Measurements from ENCODE around the gene CRTAC1. TPM values are rescaled to one million over a fixed set of nuclear protein-coding genes. Genes with fewer than 3 reads are reported as not detected.

Gene CRTAC1
- total RNA-seq, 1 donor from 2014 or later: 0.30 TPM

DNA sequence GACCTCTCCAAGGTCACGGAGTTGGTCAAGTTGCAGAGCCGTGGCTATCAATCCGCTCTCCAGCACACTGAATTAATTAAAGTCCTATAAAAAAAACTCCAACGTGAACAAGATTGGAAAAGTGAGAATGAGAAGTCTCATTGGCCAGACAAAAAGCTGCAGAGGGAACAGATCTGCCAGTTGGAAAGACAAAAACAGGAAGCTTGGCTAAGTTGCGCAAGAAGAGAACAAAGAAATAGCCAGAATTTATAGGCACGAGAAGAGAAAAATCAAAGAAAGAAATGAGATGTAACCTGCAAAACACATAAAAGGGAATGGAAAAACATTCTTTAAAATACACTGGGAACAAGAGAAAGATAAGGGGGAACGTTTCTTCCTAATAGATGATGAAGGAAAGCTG is 45.7 kb upstream of the CRTAC1 start:
- Mint-ChIP-seq H3K27me3 (ENCODE audit: insufficient read depth, low read depth) (peaks cover 8% of the 10 kb centered on the region), H3K4me3 (no peak overlapping the region), H3K27ac (no peak overlapping the region), H3K36me3 (no peaks in the 10 kb centered on the region), H3K4me1 (no peaks in the 10 kb centered on the region), H3K9me3 (no peaks in the 10 kb centered on the region)
- DNase-seq (ENCODE audit: low spot score): no peak
- TF ChIP-seq EZH2 (IDR thresholded peaks at IDR 0.05): no peak
- TF ChIP-seq, protein P1, sequence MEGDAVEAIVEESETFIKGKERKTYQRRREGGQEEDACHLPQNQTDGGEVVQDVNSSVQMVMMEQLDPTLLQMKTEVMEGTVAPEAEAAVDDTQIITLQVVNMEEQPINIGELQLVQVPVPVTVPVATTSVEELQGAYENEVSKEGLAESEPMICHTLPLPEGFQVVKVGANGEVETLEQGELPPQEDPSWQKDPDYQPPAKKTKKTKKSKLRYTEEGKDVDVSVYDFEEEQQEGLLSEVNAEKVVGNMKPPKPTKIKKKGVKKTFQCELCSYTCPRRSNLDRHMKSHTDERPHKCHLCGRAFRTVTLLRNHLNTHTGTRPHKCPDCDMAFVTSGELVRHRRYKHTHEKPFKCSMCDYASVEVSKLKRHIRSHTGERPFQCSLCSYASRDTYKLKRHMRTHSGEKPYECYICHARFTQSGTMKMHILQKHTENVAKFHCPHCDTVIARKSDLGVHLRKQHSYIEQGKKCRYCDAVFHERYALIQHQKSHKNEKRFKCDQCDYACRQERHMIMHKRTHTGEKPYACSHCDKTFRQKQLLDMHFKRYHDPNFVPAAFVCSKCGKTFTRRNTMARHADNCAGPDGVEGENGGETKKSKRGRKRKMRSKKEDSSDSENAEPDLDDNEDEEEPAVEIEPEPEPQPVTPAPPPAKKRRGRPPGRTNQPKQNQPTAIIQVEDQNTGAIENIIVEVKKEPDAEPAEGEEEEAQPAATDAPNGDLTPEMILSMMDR (IDR thresholded peaks at IDR 0.05): no peak
- TF ChIP-seq EZH2phosphoT487 (IDR thresholded peaks at IDR 0.05): no peak
- Histone ChIP-seq H2AFZ (replicated peaks) (no peak overlapping the region), H3K27ac (no peak overlapping the region), H3K9me3 (ENCODE audit: low read depth) (no peaks in the 10 kb centered on the region), H3F3A (ENCODE audit: low read depth) (no peaks in the 10 kb centered on the region), H3K36me3 (no peaks in the 10 kb centered on the region), H3K4me1 (no peaks in the 10 kb centered on the region), H3K4me2 (no peak overlapping the region), H3K4me3 (no peak overlapping the region), H3K9ac (no peak overlapping the region), H3K27me3 (peaks cover 29% of the 10 kb centered on the region), H3K79me2 (ENCODE audit: low read depth) (no peaks in the 10 kb centered on the region), H4K20me1 (ENCODE audit: low read depth) (peaks cover 7% of the 10 kb centered on the region)

DNA sequence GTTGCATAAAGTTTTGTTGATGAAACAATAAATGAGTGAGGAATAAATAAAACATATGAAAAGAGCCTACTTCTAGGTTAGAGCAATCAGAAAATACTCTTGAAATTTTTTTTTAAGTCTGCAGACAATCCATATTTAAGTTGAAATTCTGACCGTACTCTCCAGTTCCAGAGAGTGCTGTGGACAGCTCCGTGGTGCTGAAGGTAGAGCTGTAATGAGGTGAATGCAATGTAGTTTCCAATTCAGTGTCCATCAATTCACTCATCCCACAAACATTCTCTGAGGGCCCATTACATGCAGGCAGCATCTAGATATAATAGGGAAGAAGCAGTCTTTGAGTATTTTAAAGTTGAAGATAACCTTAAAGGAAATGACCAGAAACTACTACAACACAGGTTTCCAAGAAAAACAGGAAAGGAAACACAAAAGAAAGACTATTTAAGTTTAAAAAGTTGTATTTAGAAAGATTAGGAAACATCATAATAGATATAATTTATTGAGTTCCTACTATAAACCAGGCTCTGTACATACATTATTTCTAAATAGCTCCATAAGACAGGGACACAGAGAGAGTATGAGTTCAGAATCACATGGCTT is 44.0 kb upstream of the CRTAC1 start:
- peak; percentile 56 for DNase-seq (ENCODE audit: low spot score)
- Histone ChIP-seq H3K36me3 (no peaks in the 10 kb centered on the region), H3K4me1 (no peaks in the 10 kb centered on the region), H3K4me2 (no peak overlapping the region), H3K27me3 (peaks cover 45% of the 10 kb centered on the region), H2AFZ (replicated peaks) (no peak overlapping the region), H3K27ac (no peak overlapping the region), H3K79me2 (ENCODE audit: low read depth) (no peaks in the 10 kb centered on the region), H3K9ac (no peak overlapping the region), H3K4me3 (no peak overlapping the region), H3K9me3 (ENCODE audit: low read depth) (no peaks in the 10 kb centered on the region), H3F3A (ENCODE audit: low read depth) (no peaks in the 10 kb centered on the region), H4K20me1 (ENCODE audit: low read depth) (peaks cover 7% of the 10 kb centered on the region)
- Mint-ChIP-seq H3K4me1 (no peaks in the 10 kb centered on the region), H3K36me3 (no peaks in the 10 kb centered on the region), H3K27ac (no peak overlapping the region), H3K27me3 (ENCODE audit: insufficient read depth, low read depth) (peaks cover 7% of the 10 kb centered on the region), H3K9me3 (no peaks in the 10 kb centered on the region), H3K4me3 (no peak overlapping the region)
- TF ChIP-seq, protein P1 (IDR thresholded peaks at IDR 0.05): no peak
- TF ChIP-seq EZH2phosphoT487 (IDR thresholded peaks at IDR 0.05): no peak
- TF ChIP-seq EZH2 (IDR thresholded peaks at IDR 0.05): no peak

DNA sequence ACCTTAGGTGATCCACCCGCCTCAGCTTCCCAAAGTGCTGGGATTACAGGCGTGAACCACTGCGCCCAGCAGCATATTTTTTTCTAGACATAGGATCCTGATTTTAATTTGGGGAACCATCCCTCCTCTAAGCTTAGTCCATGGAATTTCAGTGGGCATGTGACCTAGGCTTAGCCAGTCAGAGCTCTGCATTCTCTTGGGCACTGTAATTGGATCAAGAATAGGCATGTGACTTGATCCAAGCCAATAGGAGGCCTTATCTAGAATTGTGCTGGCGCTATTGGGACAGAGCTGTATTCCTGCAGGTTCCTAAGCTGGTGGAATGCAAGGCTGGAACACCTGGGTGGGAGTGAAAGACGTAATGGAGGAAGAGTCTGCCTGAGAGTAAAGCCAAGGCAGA is 36.7 kb upstream of the CRTAC1 start:
- Mint-ChIP-seq H3K9me3 (peaks cover 2% of the 10 kb centered on the region), H3K4me1 (peaks cover 9% of the 10 kb centered on the region), H3K36me3 (no peaks in the 10 kb centered on the region), H3K4me3 (no peak overlapping the region), H3K27me3 (ENCODE audit: insufficient read depth, low read depth) (peaks cover 4% of the 10 kb centered on the region), H3K27ac (no peak overlapping the region)
- Histone ChIP-seq H3K4me3 (no peak overlapping the region), H3K4me1 (peaks cover 8% of the 10 kb centered on the region), H2AFZ (replicated peaks) (no peak overlapping the region), H3K36me3 (no peaks in the 10 kb centered on the region), H3K27ac (no peak overlapping the region), H3K9ac (no peak overlapping the region), H3K27me3 (peaks cover 45% of the 10 kb centered on the region), H4K20me1 (ENCODE audit: low read depth) (peaks cover 9% of the 10 kb centered on the region), H3K79me2 (ENCODE audit: low read depth) (no peaks in the 10 kb centered on the region), H3K9me3 (ENCODE audit: low read depth) (no peaks in the 10 kb centered on the region), H3K4me2 (no peak overlapping the region), H3F3A (ENCODE audit: low read depth) (peaks cover 8% of the 10 kb centered on the region)
- no peak for DNase-seq (ENCODE audit: low spot score)
- TF ChIP-seq, protein P1 (IDR thresholded peaks at IDR 0.05): no peak
- no peak for TF ChIP-seq EZH2phosphoT487 (IDR thresholded peaks at IDR 0.05)
- no peak for TF ChIP-seq EZH2 (IDR thresholded peaks at IDR 0.05)
